OCI-LY3 (cell line): ENCODE results near the gene CD302.

Experiments
- CTCF ChIP-seq: fragments of 200-600, 300-600 bp; sonication (generic); IDR thresholded peaks from 2 replicates; pipeline ENCODE4 v1.5.1; 2014; ENCODE audit warnings: antibody characterized with exemption, low read length, low read depth
- EZH2phosphoT487 ChIP-seq: fragments of 200-600 bp; shearing (Covaris generic); IDR thresholded peaks from 2 replicates; pipeline ENCODE4 v1.6.1; 2018; ENCODE audit warnings: antibody characterized with exemption, mixed run types, low read depth

GRCh38 chr2:159755788-159756187, 42.2 kb downstream of the CD302 start:
- TF ChIP-seq CTCF (peak; percentile 30), EZH2phosphoT487 (no peak)
